Activated naive CD8-positive, alpha-beta T cell treated with anti-CD3 and anti-CD28 coated beads, Interleukin-2, amount 10 ng/mL, durations not matched to agents 7 days and 5 days (primary cell): ENCODE measurements around the gene KIF15. TPM values are rescaled to one million over a fixed set of nuclear protein-coding genes. Genes with fewer than 3 reads are reported as not detected.

ENCODE experiments used
- ATAC-seq: fragments of 150-1000 bp; cut with Tn5 transposase; one replicate; pipeline ENCODE4 v1.10.0; 2021; ENCODE audit warnings: low read depth, moderate library complexity
- POLR2A ChIA-PET: fragments of 350-600 bp; sonication (Branson Sonifier 250); formaldehyde crosslinking; loops from one replicate; lab custom pipeline; 2021; ENCODE audit warnings: antibody characterized with exemption; lab: Charles Lee
- DNase-seq: peaks from one replicate; pipeline ENCODE4 v3.0.0; 2021
- H3K27ac Mint-ChIP-seq: one replicate; pipeline ENCODE4 v1.8.0; 2022; ENCODE audit warnings: mild to moderate bottlenecking, mixed read lengths
- H3K27me3 Mint-ChIP-seq: one replicate; pipeline ENCODE4 v1.8.0; 2022; ENCODE audit warnings: mild to moderate bottlenecking, moderate library complexity, mixed read lengths
- H3K36me3 Mint-ChIP-seq: one replicate; pipeline ENCODE4 v1.8.0; 2021; ENCODE audit warnings: mild to moderate bottlenecking, mixed read lengths
- H3K4me1 Mint-ChIP-seq: one replicate; pipeline ENCODE4 v1.8.0; 2021; ENCODE audit warnings: mixed read lengths
- H3K4me3 Mint-ChIP-seq: one replicate; pipeline ENCODE4 v1.8.0; 2022; ENCODE audit warnings: mild to moderate bottlenecking, moderate library complexity, mixed read lengths
- H3K9me3 Mint-ChIP-seq: one replicate; pipeline ENCODE4 v1.8.0; 2021; ENCODE audit warnings: mixed read lengths
- total RNA-seq, 2 experiments: library from RNA; stranded (reverse); gene quantifications; one replicate each; pipeline ENCODE4 v1.2.3, GENCODE V29; 2021

Gene KIF15
- total RNA-seq, 2 experiments from 2014 or later: 39.8 to 42.3 TPM

- peaks cover 12% of the 10 kb centered on the region for H3K27me3 Mint-ChIP-seq
- ATAC-seq: no peak
- no peak overlapping the region for H3K4me3 Mint-ChIP-seq
- H3K9me3 Mint-ChIP-seq: no peaks in the 10 kb centered on the region
- POLR2A ChIA-PET: no interaction called here
- no peaks in the 10 kb centered on the region for H3K36me3 Mint-ChIP-seq
- no peak for DNase-seq
- H3K27ac Mint-ChIP-seq: no peak overlapping the region
- peaks cover 3% of the 10 kb centered on the region for H3K4me1 Mint-ChIP-seq
These were observed 132.9 kb downstream of the KIF15 start for GRCh38 chr3:44894485-44894884.

DNA sequence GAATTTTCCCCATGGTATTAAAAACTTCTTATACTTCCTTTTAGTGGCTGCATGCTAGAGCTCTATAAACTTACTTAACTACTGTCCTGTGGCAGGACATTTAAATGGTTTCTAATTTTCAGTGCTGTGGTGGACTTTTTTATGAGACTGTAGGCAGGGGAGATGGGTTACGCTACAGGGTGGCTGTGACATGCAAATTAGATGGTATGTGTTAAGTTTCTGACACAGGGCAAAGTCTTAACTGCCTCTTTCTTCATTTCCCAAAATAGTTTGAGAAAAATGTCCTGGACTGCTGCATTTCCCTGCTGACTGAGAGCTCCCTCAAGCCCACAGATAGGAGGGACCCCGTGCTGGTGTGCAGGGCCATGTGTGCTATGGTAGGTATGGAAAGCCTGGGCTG is 134.8 kb downstream of the KIF15 start:
- Mint-ChIP-seq H3K9me3 (no peaks in the 10 kb centered on the region), H3K36me3 (no peaks in the 10 kb centered on the region), H3K4me1 (peaks cover 8% of the 10 kb centered on the region), H3K4me3 (no peak overlapping the region), H3K27ac (no peak overlapping the region), H3K27me3 (peaks cover 9% of the 10 kb centered on the region)
- POLR2A ChIA-PET: no interaction called here
- DNase-seq (no peak), ATAC-seq (no peak)

DNA sequence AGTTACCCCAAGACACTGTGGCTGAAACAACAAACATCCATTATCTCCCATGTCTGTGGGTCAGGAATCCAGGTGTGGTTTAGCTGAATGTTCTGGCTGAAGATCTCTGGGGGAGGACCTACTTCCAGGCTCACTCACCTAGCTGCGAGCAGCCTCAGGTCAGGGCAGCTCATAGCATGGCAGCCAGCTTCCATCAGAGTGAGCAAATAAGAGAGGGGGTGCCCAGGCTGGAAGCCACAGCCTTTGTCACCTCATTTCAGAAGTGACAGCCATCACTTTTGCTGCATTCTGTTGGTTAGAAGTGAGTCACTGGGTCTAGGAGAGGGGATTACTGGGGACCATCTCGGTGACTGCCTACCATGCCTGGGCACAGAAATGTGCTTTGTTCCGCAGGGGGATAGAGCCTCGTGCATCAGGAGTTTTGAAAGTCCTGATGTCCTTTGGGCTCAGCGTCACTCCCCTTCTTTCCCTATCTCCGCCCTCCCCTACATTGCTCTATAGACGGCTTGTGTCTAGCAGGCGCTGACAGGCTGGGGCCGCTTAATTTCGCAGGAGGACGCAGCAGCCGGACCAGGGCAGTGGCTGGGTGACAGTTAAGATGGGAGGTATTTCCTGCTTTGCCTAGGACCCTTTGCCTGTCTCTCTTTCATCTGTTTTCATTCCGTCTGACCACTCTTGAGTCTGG is 138.2 kb downstream of the KIF15 start:
- ATAC-seq: no peak

GRCh38 chr3:44902628-44903027 is 141.0 kb downstream of the KIF15 start:
- peaks cover 20% of the 10 kb centered on the region for H3K27me3 Mint-ChIP-seq
- no peaks in the 10 kb centered on the region for H3K9me3 Mint-ChIP-seq
- DNase-seq (no peak), ATAC-seq (no peak)
- POLR2A ChIA-PET: no interaction called here
- H3K4me1 Mint-ChIP-seq: peaks cover 8% of the 10 kb centered on the region
- H3K4me3 Mint-ChIP-seq: no peak overlapping the region
- H3K36me3 Mint-ChIP-seq: no peaks in the 10 kb centered on the region
- no peak overlapping the region for H3K27ac Mint-ChIP-seq

More for the DNA sequence above, 138.2 kb downstream of the KIF15 start:
- Mint-ChIP-seq H3K4me3 (no peak overlapping the region), H3K27ac (no peak overlapping the region), H3K27me3 (peaks cover 15% of the 10 kb centered on the region), H3K9me3 (no peaks in the 10 kb centered on the region), H3K36me3 (no peaks in the 10 kb centered on the region), H3K4me1 (peaks cover 8% of the 10 kb centered on the region)
- no peak for DNase-seq
- POLR2A ChIA-PET: no interaction called here

Other genes starting within 250 kb of the KIF15 start
- 1 to 10 TPM; 4.9 to 5.3 TPM for gene ZKSCAN7, start 206.6 kb upstream of the KIF15 start, total RNA-seq
- gene ZNF660, start 176.8 kb upstream of the KIF15 start, total RNA-seq: 1 to 10 TPM in 1 of 2 experiments, under 1 TPM in 1; 0.65 to 2.0 TPM
- 10 to 100 TPM; 18.4 to 19.2 TPM for gene ZNF197, start 136.8 kb upstream of the KIF15 start, total RNA-seq
- 1 to 10 TPM; 5.4 TPM for gene ZNF35, start 113.1 kb upstream of the KIF15 start, total RNA-seq
- gene ZNF502, start 49.1 kb upstream of the KIF15 start, total RNA-seq: 1 to 10 TPM; 2.9 to 3.2 TPM
- 1 to 10 TPM; 4.3 to 6.3 TPM for gene ZNF501, start 32.2 kb upstream of the KIF15 start, total RNA-seq
- 10 to 100 TPM; 45.3 to 46.4 TPM for gene KIAA1143, start 175 bp upstream of the KIF15 start, total RNA-seq
- gene TMEM42, start 100.1 kb downstream of the KIF15 start, total RNA-seq: 10 to 100 TPM; 14.5 to 17.2 TPM
- not detected for gene TGM4, start 112.8 kb downstream of the KIF15 start, total RNA-seq
- 10 to 100 TPM; 44.7 to 51.1 TPM for gene ZDHHC3, start 214.4 kb downstream of the KIF15 start, total RNA-seq
- 10 to 100 TPM; 47.8 to 49.0 TPM for gene EXOSC7, start 214.4 kb downstream of the KIF15 start, total RNA-seq